Measurements from ENCODE around the gene REX1BD. TPM values are rescaled to one million over a fixed set of nuclear protein-coding genes. Genes with fewer than 3 reads are reported as not detected.

The REX1BD gene
- total and polyA plus RNA-seq, 4 donors, result 51.4 to 114 (median 83.0) TPM

GRCh38 chr19:18543814-18544475 is 44.7 kb upstream of the REX1BD start:
- TF ChIP-seq CTCF (IDR thresholded peaks at IDR 0.05; ENCODE audit: control extremely low read depth, extremely low read depth), result no peak
- ATAC-seq (ENCODE audit: insufficient read depth, low FRiP score) (peak; percentile 49), DNase-seq (peak; percentile 40 to 47 (median 41))
- Histone ChIP-seq H3K4me3 (no peak overlapping the region), H3K36me3 (ENCODE audit: control insufficient read depth in 4 of 4, insufficient read depth in 4 of 4, low read length in 4 of 4) (peaks cover 0 to 16% (median 11%) of the 10 kb centered on the region in 4 donors), H3K9ac (ENCODE audit: insufficient read depth in 1 of 2, low read length in 2 of 2) (no peak overlapping the region), H3K9me3 (ENCODE audit: control insufficient read depth in 4 of 4, insufficient read depth in 3 of 4, low read length in 3 of 4) (no peaks in the 10 kb centered on the region), H3K27me3 (ENCODE audit: control insufficient read depth in 3 of 3, insufficient read depth in 3 of 3, low read length in 2 of 3) (no peaks in the 10 kb centered on the region), H3K27ac (ENCODE audit: low read depth in 1 of 2, low read length in 1 of 2) (peak overlapping the region in 1 of 2 donors; percentile 61), H3K4me1 (ENCODE audit: control insufficient read depth in 5 of 5, insufficient read depth in 5 of 5, low read length in 5 of 5) (peaks cover 0 to 7% (median 0%) of the 10 kb centered on the region in 5 donors)
- WGBS, 2 donors, result 7 to 9% methylated on average over 12 of the region's 12 CpGs

GRCh38 chr19:18551631-18552030 is 37.0 kb upstream of the REX1BD start:
- TF ChIP-seq CTCF (IDR thresholded peaks at IDR 0.05; ENCODE audit: control extremely low read depth, extremely low read depth), result no peak
- Histone ChIP-seq H3K36me3 (ENCODE audit: control insufficient read depth in 4 of 4, insufficient read depth in 4 of 4, low read length in 4 of 4) (no peaks in the 10 kb centered on the region), H3K4me3 (no peak overlapping the region), H3K4me1 (ENCODE audit: control insufficient read depth in 5 of 5, insufficient read depth in 5 of 5, low read length in 5 of 5) (no peaks in the 10 kb centered on the region), H3K9ac (ENCODE audit: insufficient read depth in 1 of 2, low read length in 2 of 2) (no peak overlapping the region), H3K27ac (ENCODE audit: low read depth in 1 of 2, low read length in 1 of 2) (no peak overlapping the region), H3K9me3 (ENCODE audit: control insufficient read depth in 4 of 4, insufficient read depth in 3 of 4, low read length in 3 of 4) (no peaks in the 10 kb centered on the region), H3K27me3 (ENCODE audit: control insufficient read depth in 3 of 3, insufficient read depth in 3 of 3, low read length in 2 of 3) (no peaks in the 10 kb centered on the region)
- no peak for ATAC-seq (ENCODE audit: insufficient read depth, low FRiP score)
- 63 to 81% methylated on average over 6 of the region's 6 CpGs for WGBS, 2 donors
- DNase-seq, result no peak

- Histone ChIP-seq H3K9me3 (ENCODE audit: control insufficient read depth in 4 of 4, insufficient read depth in 3 of 4, low read length in 3 of 4) (no peaks in the 10 kb centered on the region), H3K4me1 (ENCODE audit: control insufficient read depth in 5 of 5, insufficient read depth in 5 of 5, low read length in 5 of 5) (peaks cover 0 to 14% (median 0%) of the 10 kb centered on the region in 5 donors), H3K27me3 (ENCODE audit: control insufficient read depth in 3 of 3, insufficient read depth in 3 of 3, low read length in 2 of 3) (no peaks in the 10 kb centered on the region), H3K36me3 (ENCODE audit: control insufficient read depth in 4 of 4, insufficient read depth in 4 of 4, low read length in 4 of 4) (peaks cover 0 to 8% (median 2%) of the 10 kb centered on the region in 4 donors), H3K27ac (ENCODE audit: low read depth in 1 of 2, low read length in 1 of 2) (peak within 1 kb of the TSS; percentile 85 to 96), H3K4me3 (peak within 1 kb of the TSS; percentile 86), H3K9ac (ENCODE audit: insufficient read depth in 1 of 2, low read length in 2 of 2) (peak within 1 kb of the TSS; percentile 65 to 87)
- TF ChIP-seq CTCF (IDR thresholded peaks at IDR 0.05; ENCODE audit: control extremely low read depth, extremely low read depth), result no peak
- WGBS, 2 donors, result 0 to 2% methylated on average over 52 to 58 of the region's 58 CpGs
- peak; percentile 96 to 99 (median 97) for DNase-seq
- peak; percentile 97 for ATAC-seq (ENCODE audit: insufficient read depth, low FRiP score)
Measured at GRCh38 chr19:18557411-18558201, 31.0 kb upstream of the REX1BD start, which contains the start of gene KXD1. TSS of gene KXD1 (plus strand) at chr19:18557870. CDS start at chr19:18562057, 4,187 bp downstream.

All from lung (tissue), 12 donors.